Transverse colon (tissue), 4 donors: Measurements from ENCODE around the gene INPP1. TPM values are rescaled to one million over a fixed set of nuclear protein-coding genes. Genes with fewer than 3 reads are reported as not detected.
A peak's percentile ranks its signal among the peaks of the same experiment; 100 is the strongest.

ENCODE experiments used
- DNase-seq: peaks from one replicate; pipeline ENCODE4 v3.0.0-alpha.2; 2019
- H3K27ac ChIP-seq, 4 donors: fragments of 200-600 bp; sonication (generic); 2 replicates each; pipeline ENCODE4 v1.5.1; 2016 to 2018; ENCODE audit warnings: inconsistent platforms in 4 of 4
- H3K27me3 ChIP-seq: fragments of 200-600 bp; sonication (generic); 2 replicates; pipeline ENCODE4 v1.5.1; 2017; ENCODE audit warnings: inconsistent platforms
- H3K36me3 ChIP-seq, 4 donors: fragments of 200-600 bp; sonication (generic); 2 replicates each; pipeline ENCODE4 v1.5.1; 2017 to 2019; ENCODE audit warnings: inconsistent platforms in 4 of 4
- H3K4me1 ChIP-seq, 4 donors: fragments of 200-600 bp; sonication (generic); 2 replicates each; pipeline ENCODE4 v1.5.1; 2017 to 2020; ENCODE audit warnings: inconsistent platforms in 4 of 4
- H3K4me3 ChIP-seq, 4 donors: fragments of 200-600 bp; sonication (generic); 1 replicate in 1 of 4; 2 replicates in 3 of 4; pipeline versions ENCODE4 v1.5.1 to v1.6.1; 2017 to 2019; ENCODE audit warnings: inconsistent platforms in 4 of 4
- H3K9me3 ChIP-seq, 2 donors: fragments of 200-600 bp; sonication (generic); 2 replicates each; pipeline ENCODE4 v1.5.1; 2017 to 2019; ENCODE audit warnings: inconsistent platforms in 2 of 2
- EP300 ChIP-seq: sonication (generic); formaldehyde crosslinking; IDR thresholded peaks from one replicate; pipeline ENCODE4 v1.6.1; 2017; ENCODE audit warnings: antibody characterized with exemption, low read depth
- POLR2A ChIP-seq: fragments of 450-650 bp; IDR thresholded peaks from one replicate; pipeline ENCODE4 v1.6.1; 2016; ENCODE audit warnings: antibody characterized with exemption, mild to moderate bottlenecking, moderate library complexity
- POLR2AphosphoS5 ChIP-seq, 3 donors: sonication (generic); formaldehyde crosslinking; IDR thresholded peaks; one replicate each; pipeline ENCODE4 v1.6.1; 2016; ENCODE audit warnings: antibody characterized with exemption in 3 of 3
- WGBS, 2 donors: methylation state at CpG; one replicate each; pipeline ENCODE4 v1.1.5; 2018; ENCODE audit warnings: low coverage in 1 of 2; 5-methylcytosine and 5-hydroxymethylcytosine counted together
- in situ Hi-C, 4 donors: fragments of 200-750 bp; cut with MboI; loops; one replicate each; pipeline versions ENCODE4 v1.15.0 to v1.15.1; 2017; ENCODE audit warnings: low sequenced_read_pairs in 3 of 4, low pct_ligation_motif_present in 1 of 4, low pct_unique_long_range_greater_than_20kb in 1 of 4
- intact Hi-C: fragments of 100-400 bp; cut with DNase I; formaldehyde crosslinking; loops from one replicate; pipeline ENCODE4 v1.15.1; 2023; ENCODE audit warnings: low total_unique reads
- total RNA-seq, 4 donors: library from RNA; depleted of rRNA; stranded (reverse); fragments of >200 nt; gene quantifications; one replicate each; pipeline ENCODE4 v1.1.0, GENCODE V29; 2016
- TF ChIP-seq, protein P1 (sequence below), 5 experiments: fragments of 200-600 bp in 3 of 5; fragments of 450-650 bp in 2 of 5; sonication (generic) in 3 of 5; IDR thresholded peaks; 1 replicate in 2 of 5; 2 replicates in 3 of 5; pipeline ENCODE4 v1.5.1; 2016 to 2017; ENCODE audit warnings: antibody characterized with exemption in 5 of 5, inconsistent platforms in 3 of 5, mild to moderate bottlenecking in 2 of 5, moderate library complexity in 1 of 5

Gene INPP1
- total RNA-seq, 4 donors from 2014 or later: 0.60 to 22.1 (median 21.2) TPM

DNA sequence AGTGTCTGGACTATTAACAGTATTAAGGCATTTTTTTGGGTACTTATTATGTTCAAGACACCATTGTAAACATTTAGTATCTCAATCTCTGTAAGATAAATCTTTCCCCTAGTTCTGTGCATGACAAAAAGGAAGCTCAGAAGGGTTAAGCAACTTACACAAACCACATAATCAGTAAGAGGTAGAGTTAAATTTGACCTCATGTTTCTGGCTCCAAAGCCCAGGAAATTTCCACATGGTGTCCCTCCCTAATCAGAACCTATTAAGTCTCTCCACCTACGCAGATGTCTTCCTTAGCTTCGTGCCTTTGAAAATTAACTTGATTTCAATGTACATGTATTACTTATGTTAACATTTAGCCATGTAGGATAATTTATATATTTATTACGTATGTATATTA is 66.8 kb downstream of the INPP1 start:
- H3K4me1 ChIP-seq: peaks cover 6 to 51% (median 18%) of the 10 kb centered on the region in 4 donors
- DNase-seq: no peak
- WGBS, 2 donors: 78 to 87% methylated on average over 3 of the region's 3 CpGs
- no peaks in the 10 kb centered on the region for H3K9me3 ChIP-seq
- H3K4me3 ChIP-seq: no peak overlapping the region
- H3K27me3 ChIP-seq: no peaks in the 10 kb centered on the region
- H3K36me3 ChIP-seq: no peaks in the 10 kb centered on the region
- no peak for TF ChIP-seq POLR2A
- no peak for TF ChIP-seq EP300
- TF ChIP-seq, protein P1, sequence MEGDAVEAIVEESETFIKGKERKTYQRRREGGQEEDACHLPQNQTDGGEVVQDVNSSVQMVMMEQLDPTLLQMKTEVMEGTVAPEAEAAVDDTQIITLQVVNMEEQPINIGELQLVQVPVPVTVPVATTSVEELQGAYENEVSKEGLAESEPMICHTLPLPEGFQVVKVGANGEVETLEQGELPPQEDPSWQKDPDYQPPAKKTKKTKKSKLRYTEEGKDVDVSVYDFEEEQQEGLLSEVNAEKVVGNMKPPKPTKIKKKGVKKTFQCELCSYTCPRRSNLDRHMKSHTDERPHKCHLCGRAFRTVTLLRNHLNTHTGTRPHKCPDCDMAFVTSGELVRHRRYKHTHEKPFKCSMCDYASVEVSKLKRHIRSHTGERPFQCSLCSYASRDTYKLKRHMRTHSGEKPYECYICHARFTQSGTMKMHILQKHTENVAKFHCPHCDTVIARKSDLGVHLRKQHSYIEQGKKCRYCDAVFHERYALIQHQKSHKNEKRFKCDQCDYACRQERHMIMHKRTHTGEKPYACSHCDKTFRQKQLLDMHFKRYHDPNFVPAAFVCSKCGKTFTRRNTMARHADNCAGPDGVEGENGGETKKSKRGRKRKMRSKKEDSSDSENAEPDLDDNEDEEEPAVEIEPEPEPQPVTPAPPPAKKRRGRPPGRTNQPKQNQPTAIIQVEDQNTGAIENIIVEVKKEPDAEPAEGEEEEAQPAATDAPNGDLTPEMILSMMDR (IDR thresholded peaks at IDR 0.05): no peak
- TF ChIP-seq POLR2AphosphoS5 (IDR thresholded peaks at IDR 0.05): no peak
- in situ Hi-C loops (no loop called here), intact Hi-C loops (no loop called here)
- H3K27ac ChIP-seq: peak overlapping the region in 1 of 4 donors; percentile 94

DNA sequence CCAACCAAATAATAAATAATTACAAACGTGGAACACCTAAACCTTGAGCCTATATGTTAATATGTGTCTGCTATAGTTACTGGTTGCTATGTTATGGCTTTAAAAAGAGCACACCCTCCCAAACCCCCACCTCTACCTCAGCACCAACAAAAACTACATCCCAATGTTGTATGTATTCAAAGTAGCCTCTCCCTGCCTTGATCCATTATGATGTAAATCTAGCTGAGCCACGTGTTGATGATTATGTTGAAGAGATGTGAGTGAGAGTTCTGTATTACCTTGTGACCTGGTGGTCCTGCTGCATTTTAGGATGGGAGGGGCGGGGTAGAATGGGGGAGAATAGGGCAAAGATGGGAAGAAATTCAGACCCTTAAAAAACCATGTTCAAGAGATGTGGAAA is 69.6 kb downstream of the INPP1 start:
- DNase-seq: no peak
- in situ Hi-C loops (no loop called here), intact Hi-C loops (no loop called here)
- no peak overlapping the region for H3K4me3 ChIP-seq
- H3K27me3 ChIP-seq: no peaks in the 10 kb centered on the region
- 64 to 70% methylated on average over 3 of the region's 3 CpGs for WGBS, 2 donors
- no peaks in the 10 kb centered on the region for H3K36me3 ChIP-seq
- H3K4me1 ChIP-seq: peaks cover 2 to 69% (median 23%) of the 10 kb centered on the region in 4 donors
- no peak overlapping the region for H3K27ac ChIP-seq
- TF ChIP-seq POLR2AphosphoS5 (IDR thresholded peaks at IDR 0.05) (no peak), EP300 (no peak)
- TF ChIP-seq, protein P1 (IDR thresholded peaks at IDR 0.05): no peak
- no peaks in the 10 kb centered on the region for H3K9me3 ChIP-seq

DNA sequence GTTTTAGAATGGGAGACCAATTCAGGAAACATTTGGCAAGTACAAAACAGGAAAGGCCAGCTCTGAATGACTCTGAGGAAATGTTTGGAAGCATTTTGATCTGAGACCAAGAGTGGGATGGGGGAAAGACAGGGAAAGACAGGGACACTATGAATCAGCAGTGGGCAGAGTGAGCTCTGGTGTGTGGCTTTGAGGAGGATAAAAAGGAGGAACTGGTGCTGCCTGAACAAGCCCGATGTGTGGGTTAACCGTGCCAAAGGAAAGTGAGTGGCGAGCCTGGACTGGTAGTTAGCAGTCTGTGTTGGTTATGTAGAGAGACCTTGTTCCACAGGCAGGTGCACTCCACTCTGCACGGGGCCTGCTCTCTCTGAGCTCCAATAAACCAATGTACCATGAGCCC is 70.0 kb downstream of the INPP1 start:
- in situ Hi-C loops: no loop called here
- 34 to 58% methylated on average over 4 of the region's 4 CpGs for WGBS, 2 donors
- H3K4me3 ChIP-seq: no peak overlapping the region
- peak overlapping the region in 1 of 4 donors; percentile 14 for H3K27ac ChIP-seq
- no peaks in the 10 kb centered on the region for H3K27me3 ChIP-seq
- intact Hi-C loops: no loop called here
- no peaks in the 10 kb centered on the region for H3K9me3 ChIP-seq
- peaks cover 2 to 69% (median 23%) of the 10 kb centered on the region in 4 donors for H3K4me1 ChIP-seq
- TF ChIP-seq POLR2A: no peak
- H3K36me3 ChIP-seq: no peaks in the 10 kb centered on the region
- DNase-seq: no peak

DNA sequence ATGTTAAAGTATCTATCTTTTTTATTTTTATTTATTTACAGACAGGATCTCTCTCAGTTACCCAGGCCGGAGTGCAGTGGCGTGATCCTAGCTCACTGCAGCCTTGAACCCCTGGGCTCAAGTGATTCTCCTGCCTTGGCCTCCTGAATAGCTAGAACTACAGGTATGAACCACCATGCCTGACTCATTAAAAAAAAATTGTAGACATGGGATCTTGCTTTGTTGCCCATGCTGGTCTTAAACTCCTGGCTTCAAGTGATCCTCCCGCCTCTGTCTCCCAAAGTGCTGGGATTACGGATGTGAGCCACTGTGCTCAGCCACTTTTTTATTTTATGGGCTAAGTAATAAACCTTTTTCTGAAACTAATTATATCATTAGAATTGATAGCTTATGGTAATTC is 71.9 kb downstream of the INPP1 start:
- in situ Hi-C loops: no loop called here

More for the DNA sequence above, 71.9 kb downstream of the INPP1 start:
- H3K9me3 ChIP-seq: no peaks in the 10 kb centered on the region
- DNase-seq: no peak
- H3K36me3 ChIP-seq: no peaks in the 10 kb centered on the region
- H3K27me3 ChIP-seq: no peaks in the 10 kb centered on the region
- intact Hi-C loops: no loop called here
- WGBS, 2 donors: 92 to 94% methylated on average over 4 of the region's 4 CpGs
- no peak for TF ChIP-seq POLR2AphosphoS5 (IDR thresholded peaks at IDR 0.05)
- TF ChIP-seq POLR2A: no peak
- no peak for TF ChIP-seq EP300
- TF ChIP-seq, protein P1 (IDR thresholded peaks at IDR 0.05): no peak
- H3K4me3 ChIP-seq: no peak overlapping the region
- no peak overlapping the region for H3K27ac ChIP-seq
- peaks cover 0 to 61% (median 16%) of the 10 kb centered on the region in 4 donors for H3K4me1 ChIP-seq
